ENCODE results near the gene LRRTM4.

DNA sequence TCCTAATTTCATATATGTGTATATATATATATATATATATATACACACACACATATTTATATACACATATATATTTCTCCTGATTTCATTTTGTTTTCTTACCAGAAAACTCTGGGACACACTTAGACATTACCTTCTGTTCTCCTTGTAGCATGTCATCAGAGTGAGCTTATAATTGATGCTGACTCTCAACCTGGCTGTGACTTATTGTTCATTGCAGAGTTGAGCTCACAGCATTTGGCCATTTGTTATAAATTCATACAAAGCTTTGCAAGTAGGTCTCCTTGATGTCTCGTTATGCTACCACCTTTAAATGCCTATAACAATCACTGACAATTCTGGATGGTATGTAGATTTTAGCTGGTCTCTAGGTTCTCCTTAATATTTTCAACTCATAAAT, 314.8 kb downstream of the LRRTM4 start:
- TF ChIP-seq POLR2A (IDR thresholded peaks at IDR 0.05; ENCODE audit: low read depth, low read length) (no peak), POLR2AphosphoS5 (IDR thresholded peaks at IDR 0.05; ENCODE audit: low read depth, low read length) (no peak)

Measured in GM12891 (cell line).